ENCODE measurements around the gene ZNF668. TPM values are rescaled to one million over a fixed set of nuclear protein-coding genes. Genes with fewer than 3 reads are reported as not detected.

Gene ZNF668
- total RNA-seq, 1 donor from 2014 or later: 23.1 TPM

GRCh38 chr16:31090540-31090939, 16.5 kb upstream of the ZNF668 start:
- no peak for DNase-seq (ENCODE audit: low read depth)
- H3K4me3 ChIP-seq (ENCODE audit: low read depth, low read length): no peak overlapping the region
- no peaks in the 10 kb centered on the region for H3K36me3 ChIP-seq (ENCODE audit: control insufficient read depth, insufficient read depth, low read length)
- TF ChIP-seq CTCF (IDR thresholded peaks at IDR 0.05; ENCODE audit: insufficient read depth, low read length, poor library complexity, severe bottlenecking): no peak
- H3K27me3 ChIP-seq (ENCODE audit: control insufficient read depth, insufficient read depth, low read length): no peaks in the 10 kb centered on the region

- H3K36me3 ChIP-seq (ENCODE audit: control insufficient read depth, insufficient read depth, low read length): no peaks in the 10 kb centered on the region
- no peak overlapping the region for H3K4me3 ChIP-seq (ENCODE audit: low read depth, low read length)
- H3K27me3 ChIP-seq (ENCODE audit: control insufficient read depth, insufficient read depth, low read length): no peaks in the 10 kb centered on the region
- no peak for DNase-seq (ENCODE audit: low read depth)
- TF ChIP-seq CTCF (IDR thresholded peaks at IDR 0.05; ENCODE audit: insufficient read depth, low read length, poor library complexity, severe bottlenecking): no peak
Measured at GRCh38 chr16:31089199-31089598, 15.2 kb upstream of the ZNF668 start.

DNA sequence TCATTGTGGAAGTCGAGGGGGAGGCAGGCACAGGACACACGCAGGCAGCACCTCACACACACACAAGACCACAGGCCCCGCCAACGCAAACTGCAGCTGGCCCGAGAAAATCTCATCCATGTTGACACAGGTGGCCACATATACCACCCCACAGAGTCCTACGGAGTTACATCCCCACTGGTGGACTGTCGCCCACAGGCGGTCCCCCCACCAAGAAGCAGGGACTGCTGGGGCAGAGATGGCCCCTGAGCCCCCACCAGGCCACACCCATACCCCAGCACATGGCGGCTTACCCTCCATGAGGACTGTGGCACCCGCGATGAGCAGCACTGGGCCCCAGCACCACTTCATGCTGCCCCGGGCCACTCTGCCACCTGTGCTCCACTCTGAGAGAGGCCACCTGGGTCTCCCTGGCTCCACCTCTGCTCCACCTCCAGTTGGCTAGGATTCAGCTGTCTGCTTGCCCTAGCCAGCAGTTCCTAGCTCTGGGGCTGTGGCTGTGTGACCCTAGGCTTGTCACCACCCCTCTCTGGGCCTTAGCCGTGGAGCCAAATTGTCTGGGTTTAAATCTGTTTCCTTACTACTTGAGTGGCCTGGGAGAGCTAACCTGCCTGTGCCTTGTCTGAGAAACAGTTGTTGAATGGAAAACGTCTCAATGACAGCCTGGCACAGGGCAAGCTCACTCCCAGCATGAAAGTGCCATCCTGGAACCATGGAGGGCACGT, 14.6 kb upstream of the ZNF668 start, which contains the start of gene PRSS53:
TSS of gene PRSS53 (minus strand) at position 485 of the 725 bp plus-strand sequence. CDS start at position 351, 134 bp downstream.
- DNase-seq (ENCODE audit: low read depth): no peak
- no peak for TF ChIP-seq CTCF (IDR thresholded peaks at IDR 0.05; ENCODE audit: insufficient read depth, low read length, poor library complexity, severe bottlenecking)
- Histone ChIP-seq H3K36me3 (ENCODE audit: control insufficient read depth, insufficient read depth, low read length) (no peaks in the 10 kb centered on the region), H3K27me3 (ENCODE audit: control insufficient read depth, insufficient read depth, low read length) (no peaks in the 10 kb centered on the region), H3K4me3 (ENCODE audit: low read depth, low read length) (no peak within 1 kb of the TSS)

- Histone ChIP-seq H3K36me3 (ENCODE audit: control insufficient read depth, insufficient read depth, low read length) (no peaks in the 10 kb centered on the region), H3K4me3 (ENCODE audit: low read depth, low read length) (no peak overlapping the region), H3K27me3 (ENCODE audit: control insufficient read depth, insufficient read depth, low read length) (no peaks in the 10 kb centered on the region)
- no peak for TF ChIP-seq CTCF (IDR thresholded peaks at IDR 0.05; ENCODE audit: insufficient read depth, low read length, poor library complexity, severe bottlenecking)
- no peak for DNase-seq (ENCODE audit: low read depth)
Measured at GRCh38 chr16:31087971-31088370, 13.9 kb upstream of the ZNF668 start.

- Histone ChIP-seq H3K36me3 (ENCODE audit: control insufficient read depth, insufficient read depth, low read length) (no peaks in the 10 kb centered on the region), H3K4me3 (ENCODE audit: low read depth, low read length) (no peak overlapping the region), H3K27me3 (ENCODE audit: control insufficient read depth, insufficient read depth, low read length) (no peaks in the 10 kb centered on the region)
- no peak for TF ChIP-seq CTCF (IDR thresholded peaks at IDR 0.05; ENCODE audit: insufficient read depth, low read length, poor library complexity, severe bottlenecking)
- no peak for DNase-seq (ENCODE audit: low read depth)
Measured at GRCh38 chr16:31087481-31087880, 13.4 kb upstream of the ZNF668 start.

- no peak for DNase-seq (ENCODE audit: low read depth)
- no peak for TF ChIP-seq CTCF (IDR thresholded peaks at IDR 0.05; ENCODE audit: insufficient read depth, low read length, poor library complexity, severe bottlenecking)
- Histone ChIP-seq H3K27me3 (ENCODE audit: control insufficient read depth, insufficient read depth, low read length) (no peaks in the 10 kb centered on the region), H3K36me3 (ENCODE audit: control insufficient read depth, insufficient read depth, low read length) (no peaks in the 10 kb centered on the region), H3K4me3 (ENCODE audit: low read depth, low read length) (no peak overlapping the region)
Measured at GRCh38 chr16:31086629-31086906, 12.5 kb upstream of the ZNF668 start.

Measured in kidney epithelial cell (primary cell).